ENCODE results near the gene SERPINE2.

The SERPINE2 gene

DNA sequence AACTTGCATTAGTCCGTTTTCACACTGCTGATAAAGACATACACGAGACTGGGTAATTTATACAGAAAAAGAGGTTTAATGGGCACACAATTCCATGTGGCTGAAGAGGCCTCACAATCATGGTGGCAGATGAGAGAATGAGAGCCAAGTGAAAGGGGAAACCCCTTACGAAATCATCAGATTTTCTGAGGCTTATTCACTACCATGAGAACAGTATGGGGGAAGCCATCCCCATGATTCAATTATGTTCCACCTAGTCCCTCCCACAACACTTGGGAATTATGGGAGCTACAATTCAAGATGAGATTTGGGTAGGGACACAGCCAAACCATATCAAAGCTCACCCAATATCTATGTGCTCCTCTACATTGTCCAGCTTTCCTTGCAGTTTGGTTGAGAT, 16.0 kb upstream of the SERPINE2 start:
- DNase-seq (ENCODE audit: low read depth in 1 of 2, low spot score in 1 of 2), result no peak

DNA sequence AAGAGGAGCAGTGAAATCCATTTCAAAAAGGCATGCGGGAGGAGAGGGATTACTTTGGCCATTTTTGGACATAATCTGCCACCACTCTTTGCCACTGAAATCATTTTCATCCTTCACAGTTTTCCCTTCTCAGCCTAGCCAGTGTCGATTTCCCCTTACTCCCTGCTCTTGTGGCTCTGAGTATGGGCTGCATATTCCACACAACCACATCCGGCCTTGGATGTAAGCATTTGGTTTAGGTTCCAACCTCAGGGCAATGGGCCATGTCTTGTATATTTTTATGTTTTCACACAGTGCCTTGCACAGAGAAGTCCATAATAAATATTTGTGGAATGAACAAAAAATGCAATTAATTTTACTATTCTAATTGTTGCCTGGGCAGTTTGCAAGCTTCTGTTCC, 7.7 kb upstream of the SERPINE2 start:
- DNase-seq (ENCODE audit: low read depth in 1 of 2, low spot score in 1 of 2), result no peak

DNA sequence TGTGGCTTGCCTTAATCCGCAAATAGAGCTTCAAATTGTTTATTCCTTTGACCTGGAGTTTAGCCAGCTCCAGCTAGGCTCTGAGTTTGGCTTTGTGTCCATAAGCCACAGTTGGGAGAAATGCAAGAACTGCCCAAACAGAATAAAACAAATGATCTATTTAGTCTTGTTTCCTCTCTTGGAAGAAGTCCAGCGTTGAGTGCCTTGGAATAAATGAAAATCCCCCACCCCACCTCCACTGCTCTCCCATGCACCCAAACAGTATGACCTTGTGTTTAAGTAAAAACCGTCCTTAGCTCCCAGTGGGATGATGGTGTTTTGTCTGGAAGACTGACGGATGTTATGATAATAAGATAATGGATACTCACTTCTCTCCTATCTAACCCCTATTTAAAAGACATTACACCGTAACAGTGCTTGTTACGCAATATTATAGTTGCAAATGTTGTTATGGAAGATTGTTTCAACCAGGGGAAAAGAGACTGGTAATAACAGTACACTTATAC, 3.2 kb upstream of the SERPINE2 start:
- DNase-seq (ENCODE audit: low read depth in 1 of 2, low spot score in 1 of 2), result no peak

DNA sequence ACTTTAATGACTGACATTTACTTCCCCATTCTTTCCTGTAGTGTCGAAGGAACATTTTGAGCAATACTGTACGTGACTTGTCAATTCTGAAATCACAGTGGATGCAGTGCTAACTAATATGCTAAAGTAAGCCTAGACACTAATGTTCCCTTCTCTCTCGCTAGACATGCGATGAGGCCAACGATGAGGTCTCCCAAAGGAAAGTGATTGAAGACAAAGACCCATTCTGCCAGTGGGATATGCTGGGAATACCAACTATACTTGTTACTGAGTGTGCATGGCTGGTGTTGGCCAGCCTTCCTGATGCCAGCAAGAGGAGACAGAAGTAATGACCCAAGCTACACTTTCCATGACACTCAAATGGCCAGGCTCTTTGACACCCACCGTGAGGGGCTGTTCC, 2.5 kb upstream of the SERPINE2 start:
- no peak for DNase-seq (ENCODE audit: low read depth in 1 of 2, low spot score in 1 of 2)

DNA sequence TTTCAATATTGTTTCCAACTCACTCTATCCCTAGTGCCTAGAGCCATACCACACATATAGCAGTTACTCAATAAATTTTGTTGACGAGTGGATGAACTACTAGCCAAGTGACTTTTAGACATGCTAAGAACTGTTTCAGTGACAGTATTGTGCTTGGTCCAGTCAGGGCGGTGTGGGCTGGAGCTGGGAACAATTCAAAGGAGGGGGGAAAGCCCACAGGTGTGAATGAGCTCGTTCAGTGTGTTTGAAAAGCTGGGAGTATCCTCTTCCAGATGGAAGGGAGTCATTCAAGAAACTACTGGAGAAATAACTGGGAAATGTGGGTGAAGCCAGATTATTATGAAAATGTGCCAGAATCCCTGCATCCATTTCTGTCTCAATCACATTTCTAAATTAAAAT, 1.7 kb upstream of the SERPINE2 start:
- no peak for DNase-seq (ENCODE audit: low read depth in 1 of 2, low spot score in 1 of 2)

DNA sequence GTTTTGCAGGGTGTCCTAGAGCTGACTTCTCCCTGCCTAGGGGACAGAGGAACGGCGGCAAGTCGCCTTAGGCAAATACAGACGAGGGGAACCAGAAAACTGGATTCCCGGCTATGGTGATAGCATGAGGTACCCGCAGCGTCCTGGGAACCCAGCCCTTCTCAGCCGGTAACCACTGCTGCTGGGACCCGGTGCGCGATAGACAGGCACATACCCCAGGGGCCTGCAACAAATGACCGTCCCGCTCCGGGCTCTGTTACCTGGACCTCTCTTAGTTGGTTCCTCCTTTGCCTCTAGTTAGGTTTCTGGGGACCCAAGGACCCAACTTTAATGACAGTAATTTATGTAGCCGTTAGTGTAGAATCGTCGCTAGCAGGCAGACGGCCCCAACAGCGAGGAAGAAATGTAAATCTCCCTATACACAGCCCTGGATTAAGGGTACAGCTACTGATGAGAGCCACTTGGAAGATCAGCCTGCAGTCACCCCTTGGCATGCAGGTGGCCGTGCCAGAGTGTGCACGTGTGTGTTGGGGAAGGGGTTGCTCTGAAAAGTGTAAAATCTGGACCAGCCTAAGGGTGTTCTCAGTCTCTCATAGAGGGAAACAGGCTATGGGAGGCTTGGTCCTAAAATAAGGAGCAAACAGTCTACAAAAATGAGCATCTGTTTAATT, 819 bp upstream of the SERPINE2 start:
- DNase-seq (ENCODE audit: low read depth in 1 of 2, low spot score in 1 of 2), result no peak

DNA sequence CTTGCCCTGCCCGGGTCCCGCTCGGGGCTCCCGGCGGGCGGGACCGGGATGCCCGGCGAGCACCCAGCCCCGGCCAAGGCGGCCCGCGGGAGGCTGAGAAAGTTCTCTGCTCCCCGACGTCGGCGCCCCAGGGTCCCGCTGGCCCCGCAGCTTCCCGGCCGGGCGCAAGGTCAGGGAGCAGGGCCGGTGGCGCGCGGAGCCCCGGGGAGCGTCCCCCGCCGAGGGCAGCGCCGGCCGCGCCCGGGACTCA, 331 bp downstream of the SERPINE2 start:
- DNase-seq (ENCODE audit: low read depth in 1 of 2, low spot score in 1 of 2), result no peak

DNA sequence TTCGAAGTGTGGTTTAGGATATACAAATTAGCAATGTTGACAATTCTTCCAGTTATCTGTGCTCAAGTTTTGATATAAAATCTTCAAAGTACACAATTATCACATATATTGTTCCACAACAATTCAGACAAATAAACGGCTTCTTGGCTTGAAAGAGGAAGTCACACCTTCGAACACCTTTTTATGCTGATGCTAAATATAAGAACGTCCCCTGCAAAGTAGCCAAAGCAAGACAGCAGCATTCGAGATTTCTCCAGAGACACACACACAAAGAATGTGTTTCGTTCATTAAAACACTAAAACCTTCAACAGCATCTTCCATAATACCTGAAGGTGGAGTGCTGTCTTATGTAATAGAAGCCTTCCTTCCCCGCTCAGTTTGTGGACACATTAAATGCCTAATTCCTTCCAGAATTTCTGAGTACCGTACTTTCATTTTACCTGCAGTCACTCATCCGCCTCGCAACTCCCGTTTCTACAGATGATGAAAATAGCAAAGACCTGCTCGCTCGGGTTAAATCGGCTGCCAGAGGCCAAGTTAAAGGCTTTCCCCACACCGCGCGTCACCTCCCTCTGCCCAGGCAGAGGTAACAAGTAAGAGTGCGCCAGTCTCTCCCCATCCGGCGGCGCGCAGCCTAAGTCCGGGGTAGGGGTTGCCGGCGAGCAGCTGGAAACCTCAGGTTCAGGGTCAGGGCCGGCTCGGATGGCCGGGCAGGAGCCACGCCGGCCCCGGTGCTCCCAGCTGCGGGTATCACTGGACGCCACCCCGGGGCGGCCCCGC, 847 bp downstream of the SERPINE2 start:
- peak; percentile 13 to 21 for DNase-seq (ENCODE audit: low read depth in 1 of 2, low spot score in 1 of 2)

DNA sequence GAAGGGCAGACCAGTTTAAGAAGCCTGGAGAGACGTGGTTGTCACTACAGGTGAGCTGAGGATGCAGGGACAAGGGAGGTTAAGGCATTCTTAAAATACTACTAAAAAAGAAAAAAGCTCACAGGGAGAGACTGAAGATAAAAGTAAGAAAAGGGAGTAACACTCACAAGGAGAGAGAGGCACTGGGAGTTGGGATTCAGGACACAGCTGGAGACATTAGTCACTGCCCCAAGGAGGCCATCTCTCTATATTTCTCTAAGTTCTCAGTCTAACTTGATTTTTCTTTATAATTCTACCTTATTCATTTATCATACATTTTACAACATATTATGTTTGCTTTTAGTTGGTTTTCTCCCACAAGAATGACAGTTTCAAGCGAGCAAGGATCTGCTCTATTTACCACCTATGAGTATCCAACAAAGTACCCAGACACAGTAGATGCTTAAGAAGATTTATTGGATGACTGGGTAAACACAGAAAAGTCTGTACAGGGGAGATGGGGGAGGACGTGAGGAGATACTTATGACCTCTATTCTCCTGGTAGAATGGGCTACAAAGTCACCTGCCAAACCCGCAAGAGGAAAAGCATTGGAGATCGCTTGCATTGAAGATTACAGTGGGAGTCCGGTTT, 2.2 kb downstream of the SERPINE2 start:
- DNase-seq (ENCODE audit: low read depth in 1 of 2, low spot score in 1 of 2), result no peak

DNA sequence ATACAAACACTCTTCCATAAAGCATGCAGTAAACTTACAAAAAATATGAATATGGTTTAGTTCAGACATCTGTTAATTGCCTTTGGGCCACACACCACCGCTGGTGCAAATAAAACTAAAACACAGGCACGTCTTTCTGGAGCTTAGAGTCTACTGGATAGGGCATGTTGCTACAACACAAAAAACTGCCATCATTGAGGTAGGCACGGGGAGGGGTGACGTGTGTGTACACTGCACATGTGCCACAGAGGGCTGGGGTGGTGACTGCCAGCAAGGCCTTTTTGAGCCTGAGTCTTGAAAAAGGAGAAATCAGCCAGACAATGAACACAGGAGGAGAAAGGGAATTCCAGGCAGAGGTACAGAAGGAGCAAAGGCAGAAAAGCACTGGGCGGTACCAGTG, 5.1 kb downstream of the SERPINE2 start:
- DNase-seq (ENCODE audit: low read depth in 1 of 2, low spot score in 1 of 2), result no peak

DNA sequence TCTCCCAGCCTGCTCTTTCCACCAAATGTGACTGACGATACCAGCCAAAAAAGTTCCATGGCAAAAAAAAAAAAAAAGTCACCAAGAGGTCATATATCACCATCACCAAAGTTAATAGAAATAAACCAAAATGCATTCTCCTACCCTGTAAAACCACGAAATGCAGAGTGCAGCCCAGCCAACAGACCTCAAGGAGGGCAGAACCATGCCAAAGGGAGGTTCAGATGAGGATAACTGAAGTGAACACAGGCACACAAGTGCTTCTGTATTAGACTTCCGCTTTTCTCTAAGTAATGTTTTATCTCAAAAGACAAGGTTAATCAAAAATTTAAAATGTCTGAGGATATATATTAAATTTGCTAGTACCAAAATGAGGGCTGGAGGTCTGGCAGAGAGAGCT, 5.5 kb downstream of the SERPINE2 start:
- no peak for DNase-seq (ENCODE audit: low read depth in 1 of 2, low spot score in 1 of 2)

DNA sequence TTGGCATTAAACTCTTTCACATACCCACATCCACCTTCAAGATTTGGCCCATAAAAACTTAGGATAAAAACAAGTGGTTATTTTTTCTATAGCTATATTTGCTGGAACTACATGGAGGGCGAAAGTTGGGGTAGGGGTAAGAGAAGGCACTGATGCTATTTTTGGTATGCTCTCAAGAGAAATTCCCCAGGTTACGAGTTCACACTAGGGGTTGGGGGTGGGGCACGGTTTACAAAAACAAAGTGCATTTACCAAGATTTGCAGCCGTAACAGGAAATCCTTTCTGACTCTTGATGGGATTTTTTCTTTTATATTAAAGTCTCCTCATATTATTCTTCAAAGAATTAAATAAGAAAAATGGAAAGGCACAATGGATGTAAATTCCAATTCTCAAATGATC, 6.8 kb downstream of the SERPINE2 start:
- DNase-seq (ENCODE audit: low read depth in 1 of 2, low spot score in 1 of 2), result no peak

DNA sequence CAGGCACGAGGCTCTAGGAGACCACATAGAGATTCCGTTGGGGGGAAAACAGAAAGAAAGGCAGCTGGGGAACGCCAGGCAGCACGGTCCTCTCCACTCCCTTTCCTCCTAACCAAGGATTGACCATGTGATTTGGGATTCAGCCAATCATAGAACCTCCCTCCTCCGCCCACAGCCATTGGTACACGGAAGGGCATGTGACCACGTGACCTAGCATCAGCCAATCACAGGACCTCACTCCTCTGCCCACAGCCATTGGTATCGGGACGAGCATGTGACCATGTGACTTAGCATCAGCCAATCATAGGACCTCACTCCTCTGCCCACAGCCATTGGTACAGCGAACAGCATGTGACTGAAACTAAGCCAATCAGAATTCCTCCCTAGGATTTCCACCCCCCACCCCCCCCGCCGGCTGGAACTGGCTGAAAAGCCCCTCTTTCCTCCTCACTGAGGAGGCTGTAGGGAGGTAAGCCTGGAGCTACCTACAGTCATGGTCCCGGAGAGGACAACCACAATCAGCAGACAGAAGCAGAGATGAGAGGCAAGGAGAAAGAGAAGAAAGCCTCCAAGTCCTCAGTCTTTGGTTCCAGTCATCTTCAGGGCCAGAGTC, 7.6 kb downstream of the SERPINE2 start:
- DNase-seq (ENCODE audit: low read depth in 1 of 2, low spot score in 1 of 2), result no peak

DNA sequence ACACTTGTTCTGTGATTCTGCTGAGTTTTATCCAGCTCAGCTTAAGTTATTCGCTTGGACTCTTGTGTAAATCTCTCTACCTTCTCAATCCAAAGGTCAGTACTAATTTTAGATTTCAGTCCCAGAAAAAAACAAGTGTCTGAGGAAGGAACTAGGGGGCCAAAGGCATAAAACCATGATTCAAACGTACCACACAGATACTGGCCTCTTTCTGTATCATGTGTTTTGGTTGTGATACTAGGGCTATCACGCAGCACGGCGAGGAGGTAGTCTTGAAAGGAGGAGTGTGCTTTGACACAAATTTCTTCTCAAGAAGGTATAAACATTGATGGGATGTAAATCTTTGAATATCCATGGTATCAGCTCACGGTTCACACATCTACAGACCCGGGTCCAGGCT, 8.3 kb downstream of the SERPINE2 start:
- no peak for DNase-seq (ENCODE audit: low read depth in 1 of 2, low spot score in 1 of 2)

DNA sequence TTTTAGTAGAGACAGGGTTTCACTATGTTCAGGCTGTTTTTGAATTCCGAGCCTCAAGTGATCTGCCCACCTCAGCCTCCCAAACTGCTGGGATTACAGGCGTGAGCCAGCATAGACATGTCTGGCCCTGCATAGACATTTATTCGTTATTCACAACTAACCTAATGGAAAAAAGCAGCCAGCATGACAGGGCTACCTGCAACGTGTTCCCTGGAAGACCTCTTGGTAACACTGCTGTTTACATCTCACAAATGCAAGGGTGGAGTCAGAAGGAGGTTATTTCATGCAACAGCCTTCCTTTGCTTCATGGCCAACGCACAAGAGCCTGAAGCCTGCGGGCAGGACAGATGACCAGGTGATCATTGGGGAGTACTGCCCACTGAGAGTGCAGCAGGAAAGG, 9.2 kb downstream of the SERPINE2 start:
- DNase-seq (ENCODE audit: low read depth in 1 of 2, low spot score in 1 of 2), result no peak

DNA sequence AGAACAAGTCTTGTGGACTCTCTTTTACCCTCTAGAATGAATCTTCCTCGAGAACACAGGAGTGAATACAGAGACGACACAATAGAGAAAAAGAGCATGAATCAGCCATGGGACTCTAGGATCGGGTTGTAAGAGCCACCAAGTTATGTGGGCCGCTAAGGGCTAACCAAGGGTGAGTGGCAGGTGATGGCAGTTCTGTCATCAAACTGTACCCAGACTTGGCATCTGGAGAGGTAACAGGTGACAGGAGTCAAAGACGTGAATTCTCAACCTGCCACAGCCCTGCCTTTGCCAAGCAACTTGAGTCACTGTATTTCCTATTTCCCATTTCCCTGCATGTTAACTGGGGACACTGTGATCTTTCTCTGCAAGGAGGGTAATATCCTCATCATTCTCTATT, 11.2 kb downstream of the SERPINE2 start:
- no peak for DNase-seq (ENCODE audit: low read depth in 1 of 2, low spot score in 1 of 2)

DNA sequence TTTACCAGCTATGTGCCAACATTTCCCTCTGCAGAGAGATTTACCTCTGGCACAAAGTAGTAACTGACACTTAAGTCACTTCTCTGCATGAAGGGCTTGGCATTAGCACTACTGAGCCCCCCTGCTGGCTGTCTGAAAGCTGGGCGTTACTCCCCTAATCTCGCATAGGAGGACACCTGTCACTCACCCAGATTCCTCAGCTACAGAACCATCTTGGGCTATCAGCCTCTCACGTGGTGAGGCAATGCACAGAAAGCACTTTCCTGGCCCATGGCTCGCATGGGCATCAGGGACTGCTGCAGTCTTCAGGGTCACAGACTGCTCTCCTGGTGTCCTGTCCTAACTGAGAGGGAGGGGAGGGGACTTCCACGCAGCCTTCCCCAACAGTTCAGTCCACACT, 12.0 kb downstream of the SERPINE2 start:
- DNase-seq (ENCODE audit: low read depth in 1 of 2, low spot score in 1 of 2), result no peak

DNA sequence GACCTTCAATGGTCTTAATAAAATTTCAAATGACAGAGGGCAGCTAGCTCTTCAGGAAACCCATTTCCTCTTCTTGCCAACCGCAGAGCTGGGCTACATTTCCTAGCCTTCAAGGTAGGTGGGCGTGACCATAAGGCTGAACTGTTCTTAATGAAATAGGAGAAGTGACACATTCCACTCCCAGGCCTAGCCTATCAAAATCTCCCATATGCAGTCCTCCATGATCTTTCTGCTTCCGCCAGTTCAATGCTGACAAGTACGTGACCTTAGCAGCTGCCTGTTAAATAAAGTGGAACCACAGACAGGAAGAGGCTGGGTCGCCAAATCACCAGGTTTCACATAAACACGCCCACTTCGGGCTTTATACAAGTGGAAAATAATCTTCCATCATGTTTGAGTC, 13.2 kb downstream of the SERPINE2 start:
- DNase-seq (ENCODE audit: low read depth in 1 of 2, low spot score in 1 of 2), result peak; percentile 5 to 74

DNA sequence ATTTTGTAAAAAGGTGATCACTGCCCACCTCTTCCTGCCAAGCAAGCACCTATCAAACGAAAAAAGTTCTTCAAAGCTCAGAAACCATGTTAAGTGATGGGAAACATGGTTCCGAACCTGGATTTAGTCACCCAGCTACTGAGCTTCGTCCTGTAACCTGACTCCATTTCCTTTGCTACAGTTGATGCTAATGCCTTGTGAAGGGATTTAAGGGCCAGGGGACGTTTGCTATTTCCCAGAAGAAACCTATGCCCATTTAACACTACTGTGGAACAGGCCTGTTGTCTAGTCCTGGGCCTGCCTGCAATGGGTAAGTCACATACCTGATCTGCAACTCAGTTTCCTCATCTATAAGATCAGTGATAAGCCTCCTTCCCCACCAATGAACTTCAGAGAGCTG, 14.8 kb downstream of the SERPINE2 start:
- no peak for DNase-seq (ENCODE audit: low read depth in 1 of 2, low spot score in 1 of 2)

DNA sequence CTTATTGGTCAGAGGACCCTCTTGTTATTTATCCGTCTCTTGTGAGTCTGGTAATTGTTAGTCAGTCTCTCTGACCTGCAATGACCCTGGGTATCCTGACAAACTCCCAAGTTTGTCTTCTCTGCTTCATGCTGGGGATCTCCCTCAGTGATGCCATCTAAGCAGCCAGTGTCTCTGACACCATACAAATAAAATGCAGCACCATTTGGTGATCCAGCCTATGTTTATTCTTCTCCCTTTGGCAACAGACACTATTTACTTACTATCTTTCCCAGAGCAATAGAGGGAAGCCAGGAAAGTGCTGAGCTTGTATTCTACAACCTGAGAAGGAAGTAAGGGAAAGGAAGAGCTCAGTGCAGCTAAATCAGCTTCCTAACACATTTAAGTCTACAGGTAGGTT, 15.9 kb downstream of the SERPINE2 start:
- no peak for DNase-seq (ENCODE audit: low read depth in 1 of 2, low spot score in 1 of 2)

DNA sequence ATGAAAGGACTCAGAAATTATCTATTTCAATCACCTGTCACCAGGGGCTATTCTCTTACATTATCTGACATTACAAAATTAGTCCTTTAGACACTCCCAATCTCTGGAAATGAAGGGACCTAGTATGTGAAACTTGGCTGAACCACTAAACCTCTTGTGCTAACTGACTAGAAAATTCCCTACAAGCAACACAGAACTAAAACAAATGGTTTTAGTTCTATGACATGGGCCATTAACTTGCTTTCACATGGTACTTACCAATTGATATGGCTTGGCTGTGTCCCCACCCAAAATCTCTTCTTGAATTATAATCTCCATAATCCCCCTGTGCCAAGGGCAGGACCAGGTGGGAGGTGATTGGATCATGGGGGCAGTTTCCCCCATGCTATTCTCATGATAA, 16.6 kb downstream of the SERPINE2 start:
- no peak for DNase-seq (ENCODE audit: low read depth in 1 of 2, low spot score in 1 of 2)

DNA sequence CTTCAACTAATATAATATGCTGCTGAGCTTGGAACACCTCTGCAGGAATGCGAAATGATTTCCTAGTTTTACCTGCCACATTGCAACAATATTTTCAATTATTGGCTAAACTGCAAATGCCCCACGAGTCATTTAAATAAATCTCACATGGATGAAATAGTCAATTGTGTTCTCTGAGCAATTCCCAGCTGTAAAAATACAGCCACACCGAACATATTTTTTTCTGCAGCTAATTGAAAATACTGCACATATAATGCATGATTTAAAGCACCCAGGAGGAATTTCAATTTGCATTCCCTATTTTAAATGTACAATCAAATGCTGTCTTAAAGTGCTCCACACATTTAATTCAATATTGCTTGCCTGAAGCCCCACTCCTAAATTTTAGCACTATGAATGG, 18.6 kb downstream of the SERPINE2 start:
- no peak for DNase-seq (ENCODE audit: low read depth in 1 of 2, low spot score in 1 of 2)
